Neural progenitor cell (in vitro differentiated cells): ENCODE measurements around the gene FAM3B. TPM values are rescaled to one million over a fixed set of nuclear protein-coding genes. Genes with fewer than 3 reads are reported as not detected.
A peak's percentile ranks its signal among the peaks of the same experiment; 100 is the strongest.

Experiments
- DNase-seq: peaks from one replicate; pipeline ENCODE4 v3.0.0-alpha.2; 2016; ENCODE audit warnings: low spot score
- H2AFZ ChIP-seq: fragments of 200-600 bp; sonication (generic); replicated peaks from 2 replicates; pipeline ENCODE4 v1.6.1; 2016; ENCODE audit warnings: antibody characterized with exemption
- H3F3A ChIP-seq: fragments of 200-600 bp; sonication (generic); 2 replicates; pipeline ENCODE4 v1.6.1; 2016; ENCODE audit warnings: antibody characterized with exemption, low read depth
- H3K27ac ChIP-seq: fragments of 200-600 bp; sonication (generic); 2 replicates; pipeline ENCODE4 v1.5.1; 2016; ENCODE audit warnings: mild to moderate bottlenecking
- H3K27me3 ChIP-seq: fragments of 200-600 bp; sonication (generic); 2 replicates; pipeline ENCODE4 v1.6.1; 2016; ENCODE audit warnings: mild to moderate bottlenecking, moderate library complexity
- H3K36me3 ChIP-seq: fragments of 200-600 bp; sonication (generic); 2 replicates; pipeline ENCODE4 v1.5.1; 2016
- H3K4me1 ChIP-seq: fragments of 200-600 bp; sonication (generic); 2 replicates; pipeline ENCODE4 v1.6.1; 2016; ENCODE audit warnings: mixed run types
- H3K4me2 ChIP-seq: fragments of 200-600 bp; sonication (generic); 2 replicates; pipeline ENCODE4 v1.6.1; 2016
- H3K4me3 ChIP-seq: fragments of 200-600 bp; sonication (generic); 2 replicates; pipeline ENCODE4 v1.5.1; 2016
- H3K79me2 ChIP-seq: fragments of 200-600 bp; sonication (generic); 2 replicates; pipeline ENCODE4 v1.6.1; 2016; ENCODE audit warnings: low read depth
- H3K9ac ChIP-seq: fragments of 200-600 bp; sonication (generic); 2 replicates; pipeline ENCODE4 v1.6.1; 2016
- H3K9me3 ChIP-seq: fragments of 200-600 bp; sonication (generic); 2 replicates; pipeline ENCODE4 v1.5.1; 2016; ENCODE audit warnings: low read depth
- H4K20me1 ChIP-seq: fragments of 200-600 bp; sonication (generic); 2 replicates; pipeline ENCODE4 v1.6.1; 2016; ENCODE audit warnings: low read depth
- H3K27ac Mint-ChIP-seq: 3 replicates; pipeline ENCODE4 v1.8.0; 2021; ENCODE audit warnings: mixed read lengths
- H3K27me3 Mint-ChIP-seq: 2 replicates; pipeline ENCODE4 v1.8.0; 2022; ENCODE audit warnings: low read depth, mild to moderate bottlenecking, inconsistent platforms, moderate library complexity, mixed read lengths; ENCODE audit not compliant: insufficient read depth
- H3K36me3 Mint-ChIP-seq: 3 replicates; pipeline ENCODE4 v1.8.0; 2021; ENCODE audit warnings: mixed read lengths
- H3K4me1 Mint-ChIP-seq: 3 replicates; pipeline ENCODE4 v1.8.0; 2021; ENCODE audit warnings: mixed read lengths
- H3K4me3 Mint-ChIP-seq: 3 replicates; pipeline ENCODE4 v1.8.0; 2021; ENCODE audit warnings: mild to moderate bottlenecking, moderate library complexity, mixed read lengths
- H3K9me3 Mint-ChIP-seq: 3 replicates; pipeline ENCODE4 v1.8.0; 2020; ENCODE audit warnings: mixed read lengths
- CTCF ChIP-seq: fragments of 200-600 bp; sonication (generic); IDR thresholded peaks from 2 replicates; pipeline ENCODE4 v1.5.1; 2017; ENCODE audit warnings: antibody characterized with exemption, mild to moderate bottlenecking
- EZH2 ChIP-seq: fragments of 200-600 bp; sonication (generic); IDR thresholded peaks from 2 replicates; pipeline ENCODE4 v1.6.1; 2017; ENCODE audit warnings: antibody characterized with exemption, mild to moderate bottlenecking, moderate library complexity
- EZH2phosphoT487 ChIP-seq: fragments of 200-600 bp; sonication (generic); IDR thresholded peaks from 2 replicates; pipeline ENCODE4 v1.6.1; 2017; ENCODE audit warnings: antibody characterized with exemption
- total RNA-seq: library from RNA; depleted of rRNA; stranded (reverse); fragments of >200 nt; gene quantifications from 2 replicates; pipeline ENCODE4 v1.2.3, GENCODE V29; 2015; ENCODE audit warnings: low replicate concordance

Gene FAM3B
- total RNA-seq, 1 donor from 2014 or later, result not detected

DNA sequence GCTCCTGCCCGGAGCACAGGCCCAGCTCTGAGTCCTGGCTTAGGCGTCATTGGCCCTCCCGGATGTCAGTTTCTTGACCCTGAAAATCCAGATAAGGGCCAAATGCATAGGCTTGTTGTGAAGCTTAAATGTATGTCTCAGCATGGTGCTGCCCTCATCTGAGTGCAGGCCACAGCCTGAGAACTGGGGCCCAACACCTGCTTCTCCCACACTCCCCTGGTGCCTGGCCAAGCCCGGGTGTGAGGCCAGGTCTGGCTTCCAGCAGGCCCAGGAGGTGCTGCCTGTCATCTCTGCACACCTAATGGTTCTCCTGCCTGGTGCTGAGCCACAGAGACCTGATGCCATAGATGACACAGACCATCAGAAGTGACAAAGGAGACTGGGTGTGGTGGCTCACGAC, 59.3 kb downstream of the FAM3B start:
- no peak overlapping the region for H3K4me2 ChIP-seq
- no peak for DNase-seq
- H3K4me3 ChIP-seq, result no peak overlapping the region
- Mint-ChIP-seq H3K27me3 (peaks cover 2% of the 10 kb centered on the region), H3K27ac (no peak overlapping the region), H3K4me3 (no peak overlapping the region), H3K4me1 (no peaks in the 10 kb centered on the region), H3K9me3 (no peaks in the 10 kb centered on the region), H3K36me3 (no peaks in the 10 kb centered on the region)
- no peak overlapping the region for H3K9ac ChIP-seq
- no peaks in the 10 kb centered on the region for H3K27me3 ChIP-seq
- no peaks in the 10 kb centered on the region for H3K9me3 ChIP-seq
- no peaks in the 10 kb centered on the region for H3K79me2 ChIP-seq
- H3K27ac ChIP-seq, result no peak overlapping the region
- H3K36me3 ChIP-seq, result no peaks in the 10 kb centered on the region
- no peaks in the 10 kb centered on the region for H3F3A ChIP-seq
- no peak overlapping the region for H2AFZ ChIP-seq
- TF ChIP-seq EZH2 (no peak), EZH2phosphoT487 (no peak), CTCF (no peak)
- no peaks in the 10 kb centered on the region for H4K20me1 ChIP-seq
- H3K4me1 ChIP-seq, result no peaks in the 10 kb centered on the region

DNA sequence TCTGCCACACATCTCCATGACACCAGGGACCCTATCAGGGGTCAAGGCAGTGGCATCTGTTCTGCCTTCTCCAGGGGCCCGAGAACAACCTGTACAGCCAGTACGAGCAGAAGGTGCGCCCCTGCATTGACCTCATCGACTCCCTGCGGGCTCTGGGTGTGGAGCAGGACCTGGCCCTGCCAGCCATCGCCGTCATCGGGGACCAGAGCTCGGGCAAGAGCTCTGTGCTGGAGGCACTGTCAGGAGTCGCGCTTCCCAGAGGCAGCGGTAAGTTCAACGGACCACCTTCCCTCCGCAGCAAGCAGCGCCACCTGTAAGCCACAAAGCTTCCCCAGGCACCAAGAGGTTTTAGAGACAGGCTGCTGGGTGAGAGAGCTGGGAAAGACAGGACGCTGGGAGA, 61.1 kb downstream of the FAM3B start:
- no peaks in the 10 kb centered on the region for H3K4me1 Mint-ChIP-seq

DNA sequence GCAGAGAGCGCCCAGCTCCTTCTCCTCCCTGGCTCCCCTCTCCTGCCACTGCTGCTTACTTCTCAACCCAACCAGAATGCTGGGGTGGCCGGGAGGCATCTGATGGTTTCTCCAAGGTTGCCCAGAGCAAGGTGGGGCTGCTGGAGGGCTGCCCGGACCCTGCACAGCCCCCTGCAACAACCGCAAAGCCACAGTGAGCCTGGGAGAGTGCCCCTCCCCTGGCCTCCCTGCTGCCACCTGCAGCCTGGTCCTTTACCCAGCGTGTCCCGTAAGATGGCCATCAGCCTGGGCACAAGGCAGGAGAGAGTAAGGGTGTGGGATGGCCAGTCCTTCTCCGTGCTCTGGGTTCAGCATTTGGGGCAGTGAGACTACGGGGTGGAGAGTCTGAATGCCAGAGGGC, 62.2 kb downstream of the FAM3B start:
- no peaks in the 10 kb centered on the region for H3F3A ChIP-seq
- no peaks in the 10 kb centered on the region for H3K36me3 ChIP-seq
- H3K9ac ChIP-seq, result no peak overlapping the region
- H4K20me1 ChIP-seq, result no peaks in the 10 kb centered on the region
- no peaks in the 10 kb centered on the region for H3K9me3 ChIP-seq
- Mint-ChIP-seq H3K9me3 (peaks cover 5% of the 10 kb centered on the region), H3K4me1 (no peaks in the 10 kb centered on the region), H3K27me3 (peaks cover 6% of the 10 kb centered on the region), H3K27ac (no peak overlapping the region), H3K36me3 (peaks cover 2% of the 10 kb centered on the region), H3K4me3 (no peak overlapping the region)
- H2AFZ ChIP-seq, result no peak overlapping the region
- no peak overlapping the region for H3K4me3 ChIP-seq
- DNase-seq, result no peak
- peak; percentile 23 for TF ChIP-seq CTCF
- TF ChIP-seq EZH2, result no peak
- H3K79me2 ChIP-seq, result no peaks in the 10 kb centered on the region
- no peak overlapping the region for H3K27ac ChIP-seq
- no peaks in the 10 kb centered on the region for H3K27me3 ChIP-seq
- no peak overlapping the region for H3K4me2 ChIP-seq
- no peaks in the 10 kb centered on the region for H3K4me1 ChIP-seq

More for the DNA sequence above, 61.1 kb downstream of the FAM3B start:
- H3K9me3 ChIP-seq, result no peaks in the 10 kb centered on the region
- Mint-ChIP-seq H3K27ac (no peak overlapping the region), H3K27me3 (peaks cover 6% of the 10 kb centered on the region), H3K36me3 (peaks cover 2% of the 10 kb centered on the region), H3K4me3 (no peak overlapping the region), H3K9me3 (peaks cover 5% of the 10 kb centered on the region)
- H4K20me1 ChIP-seq, result no peaks in the 10 kb centered on the region
- DNase-seq, result peak; percentile 18
- no peaks in the 10 kb centered on the region for H3F3A ChIP-seq
- H3K4me2 ChIP-seq, result no peak overlapping the region
- TF ChIP-seq EZH2 (no peak), CTCF (no peak), EZH2phosphoT487 (no peak)
- H3K27me3 ChIP-seq, result no peaks in the 10 kb centered on the region
- no peaks in the 10 kb centered on the region for H3K36me3 ChIP-seq
- H3K4me1 ChIP-seq, result no peaks in the 10 kb centered on the region
- H3K79me2 ChIP-seq, result no peaks in the 10 kb centered on the region
- no peak overlapping the region for H2AFZ ChIP-seq
- no peak overlapping the region for H3K4me3 ChIP-seq
- no peak overlapping the region for H3K9ac ChIP-seq
- H3K27ac ChIP-seq, result no peak overlapping the region

- H3K27me3 Mint-ChIP-seq, result peaks cover 6% of the 10 kb centered on the region
- Histone ChIP-seq H3K4me3 (no peak overlapping the region), H3F3A (no peaks in the 10 kb centered on the region), H3K9me3 (no peaks in the 10 kb centered on the region), H3K27ac (no peak overlapping the region), H3K27me3 (no peaks in the 10 kb centered on the region), H4K20me1 (no peaks in the 10 kb centered on the region), H3K4me2 (no peak overlapping the region), H3K79me2 (no peaks in the 10 kb centered on the region), H2AFZ (no peak overlapping the region), H3K36me3 (no peaks in the 10 kb centered on the region), H3K9ac (no peak overlapping the region), H3K4me1 (no peaks in the 10 kb centered on the region)
- no peak overlapping the region for H3K4me3 Mint-ChIP-seq
- H3K9me3 Mint-ChIP-seq, result peaks cover 5% of the 10 kb centered on the region
- DNase-seq, result no peak
- no peak for TF ChIP-seq CTCF
- TF ChIP-seq EZH2phosphoT487, result no peak
- TF ChIP-seq EZH2, result no peak
- no peak overlapping the region for H3K27ac Mint-ChIP-seq
- H3K4me1 Mint-ChIP-seq, result no peaks in the 10 kb centered on the region
- peaks cover 2% of the 10 kb centered on the region for H3K36me3 Mint-ChIP-seq
These were observed 63.3 kb downstream of the FAM3B start for GRCh38 chr21:41379901-41380300.
